Mononuclear cell (primary cell): Measurements from ENCODE around the gene OSGEPL1. TPM values are rescaled to one million over a fixed set of nuclear protein-coding genes. Genes with fewer than 3 reads are reported as not detected.
"Not testable (repeated sequence)": the region's sequence is repeated elsewhere in the genome, so short reads cannot be mapped to it uniquely, and the experiment has no call there.

Experiments
- H3K27me3 ChIP-seq: 2 replicates; pipeline ENCODE4 v1.6.0; 2011; ENCODE audit warnings: low read length, control low read depth; ENCODE audit not compliant: insufficient read depth
- H3K4me1 ChIP-seq: 2 replicates; pipeline ENCODE4 v1.5.1; 2011; ENCODE audit warnings: mild to moderate bottlenecking, low read length, control low read depth; ENCODE audit not compliant: insufficient read depth
- H3K4me3 ChIP-seq: 2 replicates; pipeline ENCODE4 v1.5.1; 2011; ENCODE audit warnings: mild to moderate bottlenecking, low read length, moderate library complexity
- H3K9me3 ChIP-seq: 2 replicates; pipeline ENCODE4 v1.5.1; 2011; ENCODE audit warnings: low read depth, mild to moderate bottlenecking, control low read depth, low read length
- total RNA-seq: library from RNA; depleted of rRNA; stranded (reverse); fragments of >200 nt; gene quantifications from one replicate; pipeline ENCODE4 v1.2.3, GENCODE V29; 2012

Gene OSGEPL1
- total RNA-seq, 1 donor = 7.5 TPM

- H3K4me1 ChIP-seq = no peaks in the 10 kb centered on the region
- no peaks in the 10 kb centered on the region for H3K27me3 ChIP-seq
- H3K9me3 ChIP-seq = no peaks in the 10 kb centered on the region
- H3K4me3 ChIP-seq = no peak overlapping the region
Measured at GRCh38 chr2:189770590-189771322, 8.2 kb upstream of the OSGEPL1 start.

GRCh38 chr2:189763908-189764661 is 1.5 kb upstream of the OSGEPL1 start:
- no peaks in the 10 kb centered on the region for H3K27me3 ChIP-seq
- H3K4me1 ChIP-seq = peaks cover 11% of the 10 kb centered on the region
- no peak overlapping the region for H3K4me3 ChIP-seq
- no peaks in the 10 kb centered on the region for H3K9me3 ChIP-seq

GRCh38 chr2:189762229-189762550 is 402 bp downstream of the OSGEPL1 start:
- Histone ChIP-seq H3K27me3 (no peaks in the 10 kb centered on the region), H3K9me3 (no peaks in the 10 kb centered on the region), H3K4me3 (peak overlapping the region; percentile 98), H3K4me1 (peaks cover 11% of the 10 kb centered on the region)

- H3K27me3 ChIP-seq, H3K4me3 ChIP-seq: not testable (repeated sequence)
- H3K4me1 ChIP-seq = peaks cover 11% of the 10 kb centered on the region
Measured at GRCh38 chr2:189760154-189760553, 2.4 kb downstream of the OSGEPL1 start.

GRCh38 chr2:189756311-189756952 is 6.2 kb downstream of the OSGEPL1 start:
- no peak overlapping the region for H3K4me3 ChIP-seq
- no peaks in the 10 kb centered on the region for H3K9me3 ChIP-seq
- no peaks in the 10 kb centered on the region for H3K27me3 ChIP-seq
- no peaks in the 10 kb centered on the region for H3K4me1 ChIP-seq

More at GRCh38 chr2:189760154-189760553, 2.4 kb downstream of the OSGEPL1 start:
- H3K9me3 ChIP-seq = not testable (repeated sequence)

- Histone ChIP-seq H3K4me3 (no peak overlapping the region), H3K4me1 (no peaks in the 10 kb centered on the region), H3K9me3 (no peaks in the 10 kb centered on the region), H3K27me3 (no peaks in the 10 kb centered on the region)
Measured at GRCh38 chr2:189751080-189751658, 11.4 kb downstream of the OSGEPL1 start.

GRCh38 chr2:189729430-189729829 is 33.2 kb downstream of the OSGEPL1 start:
- no peaks in the 10 kb centered on the region for H3K9me3 ChIP-seq
- no peaks in the 10 kb centered on the region for H3K27me3 ChIP-seq

GRCh38 chr2:189726849-189727248 is 35.7 kb downstream of the OSGEPL1 start:
- H3K4me1 ChIP-seq = no peaks in the 10 kb centered on the region
- H3K27me3 ChIP-seq = no peaks in the 10 kb centered on the region
- no peak overlapping the region for H3K4me3 ChIP-seq
- no peaks in the 10 kb centered on the region for H3K9me3 ChIP-seq

More at GRCh38 chr2:189729430-189729829, 33.2 kb downstream of the OSGEPL1 start:
- Histone ChIP-seq H3K4me3 (no peak overlapping the region), H3K4me1 (no peaks in the 10 kb centered on the region)

- no peak overlapping the region for H3K4me3 ChIP-seq
- no peaks in the 10 kb centered on the region for H3K9me3 ChIP-seq
- H3K27me3 ChIP-seq = no peaks in the 10 kb centered on the region
- no peaks in the 10 kb centered on the region for H3K4me1 ChIP-seq
Measured at GRCh38 chr2:189726271-189726670, 36.3 kb downstream of the OSGEPL1 start.

- no peaks in the 10 kb centered on the region for H3K4me1 ChIP-seq
- no peaks in the 10 kb centered on the region for H3K27me3 ChIP-seq
- no peaks in the 10 kb centered on the region for H3K9me3 ChIP-seq
- H3K4me3 ChIP-seq = no peak overlapping the region
Measured at GRCh38 chr2:189723192-189723591, 39.4 kb downstream of the OSGEPL1 start.

- no peaks in the 10 kb centered on the region for H3K27me3 ChIP-seq
- H3K4me3 ChIP-seq = no peak overlapping the region
- H3K9me3 ChIP-seq = no peaks in the 10 kb centered on the region
- H3K4me1 ChIP-seq = no peaks in the 10 kb centered on the region
Measured at GRCh38 chr2:189719571-189719970, 43.0 kb downstream of the OSGEPL1 start.

GRCh38 chr2:189717593-189717992 is 45.0 kb downstream of the OSGEPL1 start:
- H3K27me3 ChIP-seq, H3K4me1 ChIP-seq, H3K9me3 ChIP-seq, H3K4me3 ChIP-seq: not testable (repeated sequence)

GRCh38 chr2:189709501-189710221 is 52.9 kb downstream of the OSGEPL1 start:
- Histone ChIP-seq H3K4me1 (no peaks in the 10 kb centered on the region), H3K4me3 (no peak overlapping the region), H3K27me3 (no peaks in the 10 kb centered on the region), H3K9me3 (no peaks in the 10 kb centered on the region)

- no peaks in the 10 kb centered on the region for H3K27me3 ChIP-seq
- no peak overlapping the region for H3K4me3 ChIP-seq
- no peaks in the 10 kb centered on the region for H3K9me3 ChIP-seq
- no peaks in the 10 kb centered on the region for H3K4me1 ChIP-seq
Measured at GRCh38 chr2:189702071-189702470, 60.5 kb downstream of the OSGEPL1 start.

GRCh38 chr2:189700681-189701080 is 61.9 kb downstream of the OSGEPL1 start:
- H3K4me3 ChIP-seq = no peak overlapping the region
- no peaks in the 10 kb centered on the region for H3K9me3 ChIP-seq
- no peaks in the 10 kb centered on the region for H3K4me1 ChIP-seq
- H3K27me3 ChIP-seq = no peaks in the 10 kb centered on the region
